Measurements from ENCODE around the gene SSH2.

Gene SSH2

DNA sequence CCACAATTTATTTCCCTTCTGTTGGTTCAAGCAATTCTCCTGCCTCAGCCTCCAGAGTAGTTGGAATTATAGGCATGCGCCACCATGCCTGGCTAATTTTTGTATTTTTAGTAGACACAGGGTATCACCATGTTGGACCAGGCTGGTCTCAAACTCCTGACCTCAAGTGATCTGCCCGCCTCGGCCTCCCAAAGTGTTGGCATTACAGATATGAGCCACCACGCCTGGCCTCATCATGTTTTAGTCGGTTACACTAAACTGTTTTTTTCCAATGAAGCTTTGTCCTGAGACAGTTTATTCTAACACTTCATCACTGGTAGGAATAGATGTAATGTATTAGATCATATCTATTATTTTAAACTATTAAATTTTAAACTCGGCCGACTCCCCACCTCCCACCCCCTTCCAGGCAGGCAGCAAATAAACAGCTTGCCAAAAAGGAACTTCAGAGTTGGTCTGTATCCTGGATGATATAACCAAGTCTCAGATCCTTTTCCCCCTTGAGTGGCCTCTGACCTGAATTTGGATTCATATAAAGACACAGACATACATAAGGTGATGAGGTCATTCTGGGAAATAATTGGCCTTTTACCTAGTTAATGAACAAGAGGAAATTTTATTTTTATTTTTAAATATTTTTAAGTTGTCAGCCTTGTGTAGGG, 288.9 kb downstream of the SSH2 start:
- DNase-seq: no peak

DNA sequence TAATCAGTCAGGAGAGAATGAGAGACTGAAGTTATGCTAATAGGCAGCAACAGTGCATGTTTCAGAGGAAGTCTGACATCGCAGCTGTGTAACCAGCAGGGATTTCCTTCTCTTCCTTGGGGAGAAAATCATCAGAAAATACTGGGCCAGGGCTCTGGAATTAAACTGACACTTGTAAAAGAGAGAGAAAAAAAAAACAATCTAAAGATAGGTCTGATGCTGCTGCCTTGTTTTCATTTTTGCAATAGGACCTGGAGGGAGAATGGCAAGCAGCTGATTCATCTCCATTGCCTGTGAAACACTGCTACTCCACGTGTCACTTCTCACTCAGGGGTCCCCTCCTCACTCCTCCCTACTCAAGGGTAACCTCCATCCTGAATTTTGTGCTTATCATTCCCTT, 289.6 kb downstream of the SSH2 start:
- no peak for DNase-seq

DNA sequence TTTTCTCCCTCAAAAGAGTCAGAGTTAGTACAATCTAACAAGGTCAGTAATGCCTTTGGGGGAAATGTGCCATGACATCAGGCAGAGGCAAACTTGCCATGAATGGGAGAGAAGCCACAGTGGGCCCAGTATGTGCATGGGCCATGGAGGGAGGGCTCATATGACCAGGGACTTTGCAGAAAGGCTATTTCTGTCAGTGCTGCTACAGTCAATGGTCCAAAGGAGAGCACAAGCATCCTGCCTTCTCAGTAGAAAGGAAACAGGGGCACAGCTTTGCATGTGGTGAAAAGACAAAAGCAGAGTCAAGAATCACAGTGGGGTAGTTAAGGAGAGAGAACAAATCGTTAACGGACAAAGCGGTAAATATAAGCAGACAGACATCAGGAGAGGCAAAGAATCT, 296.1 kb downstream of the SSH2 start:
- DNase-seq: peak in 3 of 56 donors; percentile 12 to 24 (median 23)

DNA sequence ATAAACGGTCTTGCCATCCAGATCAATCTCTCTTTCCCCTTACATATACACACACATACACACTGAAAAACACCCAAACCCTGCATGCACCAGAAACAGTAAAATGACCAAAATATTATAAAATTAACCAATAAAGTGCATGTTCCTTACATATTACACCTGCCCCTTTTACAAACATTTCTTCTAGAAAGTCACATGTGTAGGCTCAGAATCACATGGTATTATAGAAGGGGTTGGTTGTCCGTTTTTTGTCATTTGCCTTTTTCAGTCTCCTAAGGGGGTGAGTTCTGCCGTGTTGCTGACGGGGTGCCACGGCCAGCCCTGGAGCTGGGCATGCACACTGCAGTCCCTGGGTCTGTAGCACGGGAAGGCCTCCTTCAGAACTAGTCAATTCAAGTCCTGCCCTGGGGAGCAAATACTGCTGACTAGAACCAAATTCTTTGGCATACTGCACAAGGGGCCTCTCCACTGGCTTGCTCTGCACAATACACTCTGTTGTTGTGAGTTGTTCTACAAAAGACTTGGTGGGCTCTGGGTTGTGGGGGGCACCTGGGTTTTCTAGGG, 299.3 kb downstream of the SSH2 start:
- no peak for DNase-seq

DNA sequence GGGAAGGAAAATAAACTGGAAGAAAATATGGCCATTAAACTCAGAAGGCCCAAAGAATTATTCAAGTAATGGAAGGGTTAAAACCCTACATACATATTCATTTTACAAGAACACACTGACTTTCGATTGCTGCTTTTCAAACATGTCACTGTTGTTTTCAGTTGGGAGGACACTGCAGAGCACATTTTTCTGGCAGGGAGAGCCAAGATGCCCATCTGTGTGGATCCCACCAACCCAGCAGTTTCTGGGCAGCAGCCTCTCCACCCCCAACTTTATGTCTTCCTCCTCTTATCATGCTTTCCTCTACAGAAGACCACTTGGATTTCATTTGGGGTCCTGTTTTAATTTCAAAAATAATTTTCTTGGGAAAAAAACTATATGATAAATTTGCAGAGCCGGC, 300.2 kb downstream of the SSH2 start:
- DNase-seq: no peak

DNA sequence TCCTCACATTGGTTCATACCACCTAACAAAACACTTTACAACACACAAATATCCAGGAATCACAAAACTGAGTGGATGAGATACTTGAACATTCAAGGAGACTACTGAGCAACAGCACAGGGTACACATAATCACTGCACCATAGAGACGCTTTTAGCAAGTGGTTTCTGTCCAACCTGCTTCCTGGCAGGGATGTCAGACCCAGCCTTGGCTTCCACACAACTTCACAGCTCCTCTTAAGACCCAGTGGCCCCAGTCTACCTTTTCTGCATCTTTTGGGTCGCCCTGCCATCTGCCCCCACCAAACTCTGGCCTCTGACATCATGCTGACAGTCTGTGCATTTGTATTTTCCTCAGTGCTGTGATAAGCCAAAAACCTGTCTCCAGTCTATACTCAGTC, 301.4 kb downstream of the SSH2 start:
- no peak for DNase-seq

DNA sequence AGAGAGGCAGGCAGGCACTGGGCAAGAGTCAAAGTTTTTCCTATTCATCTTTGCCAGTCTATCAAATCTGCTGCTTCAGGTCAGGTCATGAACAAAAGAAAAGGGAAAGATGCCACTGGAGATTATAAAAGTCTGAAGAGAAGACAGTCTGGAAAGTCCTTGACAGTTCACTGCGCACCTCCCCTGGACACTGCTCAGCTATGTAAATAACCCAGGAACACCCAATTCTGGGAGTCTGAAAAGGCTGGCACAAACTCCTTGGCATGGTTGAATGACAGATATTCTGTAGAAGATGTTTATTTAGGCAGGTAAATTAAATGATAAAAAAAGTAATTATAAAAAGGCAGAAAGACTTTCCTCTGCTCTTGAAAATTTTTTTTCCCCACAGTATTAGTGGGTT, 302.1 kb downstream of the SSH2 start:
- no peak for DNase-seq

DNA sequence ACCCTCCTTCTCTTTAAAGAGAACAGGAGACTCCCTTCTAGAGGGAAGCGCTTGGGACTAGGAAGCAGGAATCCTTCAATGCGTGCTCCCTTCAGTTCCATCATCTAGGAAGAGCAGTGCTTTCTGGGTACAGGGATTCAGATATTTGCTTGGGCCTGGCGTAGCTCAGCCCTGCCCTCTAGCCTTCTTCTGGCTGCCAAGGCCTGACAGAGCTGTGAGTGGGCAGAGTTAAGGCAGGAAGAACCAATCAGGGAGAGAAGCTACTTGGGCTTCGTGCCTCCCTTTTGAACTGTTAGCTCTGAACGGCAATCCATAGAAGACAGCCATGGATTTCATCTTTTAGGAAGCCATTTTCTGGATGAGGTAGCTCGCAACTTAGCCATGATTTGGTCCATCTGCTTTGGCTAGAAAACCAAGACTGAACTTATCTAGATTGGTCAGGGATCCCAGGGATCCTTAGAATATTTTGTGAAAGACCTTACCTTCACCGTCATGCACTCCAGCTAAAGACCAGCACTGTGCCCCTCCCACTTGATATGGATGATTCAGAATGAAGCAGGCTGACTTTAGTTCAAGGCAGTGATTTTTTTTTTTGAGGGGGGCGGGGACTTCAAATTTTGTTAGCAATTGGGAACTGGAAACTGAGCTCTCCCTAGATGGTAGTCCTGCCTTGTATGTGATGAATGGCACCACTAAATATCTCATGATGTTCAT, 304.8 kb downstream of the SSH2 start:
- DNase-seq: peak in 34 of 56 donors; percentile 14 to 82 (median 47)

DNA sequence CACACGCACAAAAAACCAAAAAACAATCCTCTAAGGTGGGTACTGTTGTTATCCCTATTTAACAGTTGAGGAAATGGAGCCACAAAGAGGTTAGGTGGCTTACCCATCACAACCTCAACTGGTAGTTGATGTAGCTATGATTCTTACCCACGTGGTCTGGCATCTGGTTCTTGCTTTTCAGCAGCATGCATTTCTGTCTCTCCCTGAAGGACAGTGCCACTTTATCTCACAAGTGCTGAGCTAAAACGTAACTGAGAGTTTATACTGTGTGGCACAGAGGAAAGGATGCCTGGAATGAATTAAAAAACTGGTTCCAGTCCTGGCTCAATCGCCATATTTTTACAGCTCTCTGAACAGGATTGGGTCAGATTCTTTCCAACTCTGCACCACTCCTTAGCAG, 305.4 kb downstream of the SSH2 start:
- DNase-seq: no peak

DNA sequence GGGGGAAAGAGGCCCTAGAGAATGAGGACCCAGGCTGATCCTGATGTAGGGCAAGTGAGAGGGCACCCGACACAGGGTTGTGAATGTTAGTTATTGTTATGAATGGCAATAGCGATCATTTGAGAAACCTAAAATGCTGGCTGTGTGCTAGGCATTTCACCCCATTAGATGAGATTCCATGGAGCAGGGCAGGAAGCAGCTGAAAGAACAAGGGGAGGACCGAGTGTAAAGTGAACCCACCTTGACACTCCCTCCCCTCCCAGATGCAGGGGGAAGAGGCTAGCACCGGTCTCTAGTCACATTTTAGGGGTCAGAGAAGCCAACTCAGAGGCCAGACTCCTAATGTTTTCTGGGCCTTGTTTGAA, 306.8 kb downstream of the SSH2 start:
- DNase-seq: no peak

DNA sequence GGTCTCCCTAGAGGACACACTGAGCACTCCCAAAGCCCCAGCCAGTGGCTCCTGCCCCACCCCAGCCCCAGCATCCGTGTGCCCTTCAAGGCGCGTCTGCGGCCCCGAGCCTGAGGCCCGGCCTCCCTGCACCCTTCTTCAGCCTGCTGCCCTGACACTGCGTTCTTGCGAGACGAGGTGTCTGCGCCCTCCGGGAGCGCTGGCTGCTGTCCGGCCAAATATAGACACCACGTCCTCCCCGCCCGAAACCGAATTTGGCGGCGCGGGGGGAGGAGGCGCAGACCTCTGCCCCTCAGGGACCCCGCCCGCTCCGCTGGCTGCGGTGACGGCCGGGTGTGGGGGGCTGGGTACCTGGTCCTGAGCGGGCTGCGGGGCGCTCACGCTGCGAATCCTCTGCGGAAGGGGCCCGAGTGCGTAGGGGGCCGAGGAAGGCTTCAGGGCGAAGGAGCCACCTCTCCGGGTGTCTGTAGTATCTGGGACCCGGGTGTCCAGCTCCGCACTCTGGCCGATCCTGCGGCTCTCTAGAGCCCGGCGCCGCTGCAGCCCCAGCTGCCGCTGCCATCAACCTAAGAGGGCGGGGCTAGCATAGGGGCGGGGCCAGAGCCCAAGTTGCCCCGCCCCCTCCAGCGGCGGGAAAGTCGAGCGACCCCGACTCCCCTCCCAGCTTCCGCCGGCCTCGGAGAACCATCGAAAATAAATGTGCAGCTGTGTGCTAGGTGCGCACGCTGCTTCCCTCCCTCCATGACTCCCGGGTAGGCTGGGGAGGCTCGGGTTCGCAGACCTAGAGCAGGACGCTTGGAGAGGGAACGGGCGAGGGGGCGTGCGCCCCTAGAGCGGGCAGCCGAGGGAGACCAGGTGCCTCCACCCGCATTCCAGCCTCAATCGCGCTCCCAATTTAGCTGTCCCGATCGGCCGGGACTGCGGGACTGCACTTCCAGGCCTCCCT, 307.4 kb downstream of the SSH2 start, which contains the start of gene CORO6:
Gene CORO6, minus strand, starts transcription at position 576 of the 946 bp plus-strand sequence. CDS start 1,491 bp downstream, outside the sequence.
- peak in 27 of 56 donors; percentile 13 to 71 (median 49) for DNase-seq

DNA sequence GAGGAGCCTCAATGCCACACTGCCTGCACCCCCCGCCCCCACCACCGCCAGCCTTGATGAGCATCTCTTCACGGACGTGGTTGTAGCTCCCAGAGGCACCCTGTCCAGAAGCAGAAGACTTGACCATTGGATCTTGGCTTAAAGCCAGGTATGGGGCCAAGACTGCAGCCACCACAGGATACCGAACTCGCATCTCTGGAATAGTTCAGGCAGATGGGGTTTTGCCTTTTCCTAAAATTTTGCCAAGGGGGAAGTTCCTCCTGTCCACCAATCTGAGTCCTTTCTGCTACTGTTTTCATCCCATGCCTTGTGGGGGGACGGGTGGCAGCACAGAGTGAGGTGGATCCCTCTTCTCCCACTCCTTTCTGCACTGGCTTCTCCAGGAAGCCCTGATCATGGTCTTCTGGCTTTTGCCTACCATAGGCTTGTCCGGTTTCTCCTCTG, 308.3 kb downstream of the SSH2 start:
- no peak for DNase-seq

DNA sequence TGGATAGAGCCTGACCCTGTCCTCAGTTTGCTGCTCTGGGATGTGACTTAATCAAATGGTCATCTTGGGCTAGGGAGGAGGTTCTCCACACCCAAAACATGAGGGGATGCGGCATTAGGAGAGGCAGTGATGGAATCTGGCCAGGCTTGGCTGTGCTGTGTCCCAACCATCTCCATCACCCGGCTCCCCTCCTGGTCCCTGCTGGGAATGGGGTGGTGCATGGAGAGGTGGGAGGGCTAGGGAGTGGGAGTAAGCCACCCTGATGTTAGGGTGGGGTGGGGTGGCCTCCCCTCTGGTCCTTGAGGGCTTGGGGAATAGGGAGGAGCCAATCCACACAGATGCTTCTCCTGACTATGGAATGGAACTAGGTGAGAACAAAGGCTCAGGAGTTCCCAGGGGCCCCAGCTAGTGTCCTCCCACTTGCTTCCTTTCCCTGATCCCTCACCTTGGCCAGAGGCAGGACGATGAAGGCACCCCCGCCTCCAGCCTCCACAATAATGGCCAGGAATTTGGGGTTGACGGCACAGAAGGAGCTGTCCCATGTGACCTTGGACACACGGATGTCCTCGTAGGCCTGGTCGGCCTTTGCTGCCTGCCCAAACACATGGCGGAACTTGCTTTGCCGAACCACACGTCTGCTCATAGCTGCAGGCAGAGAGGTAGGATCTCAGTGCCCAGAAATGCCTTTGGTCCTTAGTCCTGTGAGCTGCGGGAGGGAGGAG, 309.1 kb downstream of the SSH2 start:
- no peak for DNase-seq

DNA sequence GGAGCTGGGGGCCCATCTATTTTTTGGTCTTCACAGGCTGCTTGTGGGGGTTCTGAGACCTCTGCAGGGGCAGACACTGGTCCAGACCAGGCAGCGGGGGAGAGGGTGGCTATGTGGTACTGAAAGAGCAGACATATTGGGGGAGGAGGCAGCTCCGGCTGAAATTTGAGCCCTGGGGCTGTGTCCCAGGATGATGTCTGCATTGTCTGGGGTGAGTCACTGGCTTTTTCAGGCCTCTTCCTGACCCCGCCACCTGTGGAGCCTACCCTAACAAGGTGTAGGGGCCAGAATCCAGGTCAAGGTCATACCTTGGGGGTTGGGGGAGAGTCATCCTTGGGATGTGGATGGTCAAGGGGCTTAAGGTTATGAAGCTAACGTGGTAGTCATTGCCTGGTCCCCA, 309.8 kb downstream of the SSH2 start:
- no peak for DNase-seq

DNA sequence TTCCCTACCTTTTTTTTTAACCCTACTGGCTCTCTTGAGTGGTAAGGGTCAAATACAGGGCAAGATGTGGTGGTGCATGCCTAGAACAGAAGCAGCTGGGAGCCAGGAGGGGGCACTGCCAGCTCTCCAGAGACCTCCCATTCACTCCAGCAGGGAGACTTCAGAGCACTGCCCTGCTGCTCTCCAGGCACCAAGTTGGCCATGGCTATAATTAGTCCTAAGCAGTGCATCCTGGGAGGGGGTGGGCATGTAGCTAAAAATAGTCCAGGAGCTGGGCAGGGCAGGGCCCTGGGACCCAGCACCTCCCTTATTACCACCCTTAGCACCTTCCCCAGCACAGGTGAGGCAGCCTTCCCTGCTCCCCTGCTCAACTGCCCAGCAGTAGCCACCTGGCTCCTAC, 310.8 kb downstream of the SSH2 start:
- DNase-seq: peak in 5 of 56 donors; percentile 19 to 34 (median 23)

DNA sequence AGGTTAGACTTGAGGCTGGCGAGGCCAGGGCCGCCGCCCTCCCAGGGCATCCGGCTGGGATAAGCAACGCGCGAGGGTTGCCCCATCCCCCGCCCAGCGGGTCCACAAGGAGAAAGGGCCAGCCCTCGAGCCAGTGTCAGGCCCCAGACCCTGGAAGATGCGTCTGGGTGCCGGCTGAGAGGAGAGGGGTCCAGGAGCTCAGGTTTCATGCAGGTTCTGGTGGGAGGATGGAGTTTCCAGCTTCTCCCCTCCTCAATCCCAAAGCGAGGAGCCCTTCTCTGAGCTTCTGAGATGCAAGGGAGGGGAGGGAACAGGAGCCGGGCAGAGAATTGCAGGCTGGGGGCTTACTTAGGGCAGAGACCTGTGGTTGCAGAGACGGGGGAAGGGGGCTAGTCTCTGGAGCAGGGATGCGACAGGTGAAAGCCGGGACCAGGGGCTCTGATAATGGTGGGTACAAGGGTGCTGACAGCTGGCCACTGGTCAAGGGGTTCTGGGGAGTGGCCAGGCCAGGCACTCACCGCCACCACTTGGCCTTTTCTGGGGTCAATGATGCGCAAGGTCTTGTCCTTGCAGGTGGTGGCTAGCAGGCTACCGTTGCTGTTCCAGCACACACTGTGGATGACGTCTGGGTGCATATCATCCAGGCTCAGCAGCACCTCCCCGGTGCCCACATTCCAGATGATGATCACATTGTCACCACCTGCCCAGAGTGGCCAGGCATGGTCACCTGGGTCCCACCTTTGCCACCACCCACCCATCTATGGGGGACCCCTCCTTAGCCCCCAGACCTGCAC, 311.6 kb downstream of the SSH2 start:
- no peak for DNase-seq

DNA sequence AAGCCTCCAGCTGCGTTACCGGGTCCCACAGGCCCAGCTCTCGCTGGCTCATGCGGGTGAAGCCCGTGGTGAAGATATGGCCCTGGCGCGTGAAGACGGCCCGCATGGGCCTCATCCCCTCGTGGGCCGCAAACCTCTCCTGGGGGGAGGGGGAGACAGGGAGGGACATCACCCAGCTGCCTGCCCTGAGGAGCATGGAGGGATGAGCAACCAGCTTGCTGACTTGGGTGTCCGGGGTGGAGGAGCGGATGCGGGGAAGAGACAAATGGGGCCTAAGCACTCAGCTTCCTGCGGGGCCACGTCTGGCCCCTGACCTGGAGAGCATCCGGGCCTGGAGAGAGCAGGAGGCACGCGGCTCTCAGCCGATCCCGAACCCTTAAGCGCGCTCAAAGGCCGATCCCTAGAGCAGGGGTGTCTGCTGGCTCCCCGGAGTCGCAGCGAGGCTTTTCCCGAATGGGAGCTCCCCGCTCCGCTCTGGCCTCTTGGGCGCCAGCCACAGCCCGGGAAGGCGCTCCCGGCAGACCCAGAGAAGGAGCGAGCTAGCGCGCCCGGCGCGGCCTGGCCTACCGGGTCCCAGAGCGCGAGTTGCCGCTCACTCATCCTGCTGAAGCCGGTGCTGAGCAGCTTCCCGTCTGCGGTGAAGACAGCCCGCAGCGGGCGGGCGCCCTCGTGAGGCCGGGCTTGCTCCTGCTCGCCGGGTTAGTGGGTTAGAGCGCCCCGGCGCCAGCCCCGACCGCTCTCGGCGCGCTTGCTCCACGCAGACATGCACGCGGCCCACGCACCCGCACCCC, 312.4 kb downstream of the SSH2 start:
- DNase-seq: peak in 46 of 56 donors; percentile 19 to 82 (median 60)

DNA sequence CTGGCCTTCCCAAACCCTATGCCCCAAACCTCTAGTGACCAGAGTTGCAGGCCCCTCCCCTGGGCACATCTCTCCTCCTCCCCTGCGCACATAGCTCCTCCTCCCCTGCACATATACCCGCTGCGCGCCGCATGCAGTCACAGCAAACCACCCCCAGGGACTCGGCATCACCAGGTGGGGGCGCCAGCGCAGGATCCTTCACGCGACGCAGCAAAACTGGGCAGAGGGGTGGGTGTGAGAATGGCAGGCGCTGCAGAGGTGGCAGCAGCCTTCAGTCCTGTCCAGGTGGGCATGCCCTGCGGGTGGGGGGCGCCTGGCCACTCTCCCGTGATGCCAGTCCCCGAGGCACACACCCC, 312.9 kb downstream of the SSH2 start:
- DNase-seq: peak in 50 of 56 donors; percentile 25 to 86 (median 71)

Data from amygdala (tissue), 56 donors.